GM21515 (cell line): Measurements from ENCODE around the gene CWF19L1.

ENCODE experiments used
- ATAC-seq: cut with Tn5 transposase; IDR thresholded peaks from one replicate; pipeline ENCODE4 v1.9.1; 2021; ENCODE audit not compliant: unreplicated experiment

The CWF19L1 gene

GRCh38 chr10:100182908-100183307, 84.5 kb downstream of the CWF19L1 start:
- no peak for ATAC-seq
